Lower leg skin (tissue), 4 donors: ENCODE measurements around the gene BANP. TPM values are rescaled to one million over a fixed set of nuclear protein-coding genes. Genes with fewer than 3 reads are reported as not detected.

Experiments used
- DNase-seq, 2 donors: peaks; one replicate each; pipeline ENCODE4 v3.0.0-alpha.2; 2019; ENCODE audit warnings: low spot score in 2 of 2
- H3K4me3 ChIP-seq: fragments of 200-600 bp; sonication (generic); 2 replicates; pipeline ENCODE4 v1.5.1; 2017; ENCODE audit warnings: mild to moderate bottlenecking, low read depth; ENCODE audit not compliant: poor library complexity, severe bottlenecking
- POLR2A ChIP-seq, 2 donors: fragments of 450-650 bp; IDR thresholded peaks; one replicate each; pipeline ENCODE4 v1.6.1; 2016 to 2017; ENCODE audit warnings: antibody characterized with exemption in 2 of 2, mild to moderate bottlenecking in 1 of 2, moderate library complexity in 1 of 2
- WGBS, 2 donors: methylation state at CpG; one replicate each; pipeline ENCODE4 v1.1.5; 2018; 5-methylcytosine and 5-hydroxymethylcytosine counted together
- intact Hi-C: fragments of 100-400 bp; cut with DNase I; formaldehyde crosslinking; loops from one replicate; pipeline ENCODE4 v1.15.0; 2023; ENCODE audit warnings: low total_unique reads
- total RNA-seq, 4 donors: library from RNA; depleted of rRNA; stranded (reverse); fragments of >200 nt; gene quantifications; one replicate each; pipeline ENCODE4 v1.1.0, GENCODE V29; 2016
- TF ChIP-seq, protein P1 (sequence below), 3 donors: fragments of 450-650 bp; IDR thresholded peaks; one replicate each; pipeline ENCODE4 v1.5.1; 2016; ENCODE audit warnings: antibody characterized with exemption in 3 of 3, mild to moderate bottlenecking in 3 of 3, moderate library complexity in 2 of 3

BANP gene
- total RNA-seq, 4 donors from 2014 or later, result 21.6 to 28.7 (median 24.5) TPM

- intact Hi-C loops, result no loop called here
- H3K4me3 ChIP-seq, result no peak overlapping the region
- WGBS, 2 donors, result 50 to 80% methylated on average over 7 to 15 of the region's 15 CpGs
- DNase-seq, result no peak
- no peak for TF ChIP-seq POLR2A (IDR thresholded peaks at IDR 0.05)
- TF ChIP-seq, protein P1, sequence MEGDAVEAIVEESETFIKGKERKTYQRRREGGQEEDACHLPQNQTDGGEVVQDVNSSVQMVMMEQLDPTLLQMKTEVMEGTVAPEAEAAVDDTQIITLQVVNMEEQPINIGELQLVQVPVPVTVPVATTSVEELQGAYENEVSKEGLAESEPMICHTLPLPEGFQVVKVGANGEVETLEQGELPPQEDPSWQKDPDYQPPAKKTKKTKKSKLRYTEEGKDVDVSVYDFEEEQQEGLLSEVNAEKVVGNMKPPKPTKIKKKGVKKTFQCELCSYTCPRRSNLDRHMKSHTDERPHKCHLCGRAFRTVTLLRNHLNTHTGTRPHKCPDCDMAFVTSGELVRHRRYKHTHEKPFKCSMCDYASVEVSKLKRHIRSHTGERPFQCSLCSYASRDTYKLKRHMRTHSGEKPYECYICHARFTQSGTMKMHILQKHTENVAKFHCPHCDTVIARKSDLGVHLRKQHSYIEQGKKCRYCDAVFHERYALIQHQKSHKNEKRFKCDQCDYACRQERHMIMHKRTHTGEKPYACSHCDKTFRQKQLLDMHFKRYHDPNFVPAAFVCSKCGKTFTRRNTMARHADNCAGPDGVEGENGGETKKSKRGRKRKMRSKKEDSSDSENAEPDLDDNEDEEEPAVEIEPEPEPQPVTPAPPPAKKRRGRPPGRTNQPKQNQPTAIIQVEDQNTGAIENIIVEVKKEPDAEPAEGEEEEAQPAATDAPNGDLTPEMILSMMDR (IDR thresholded peaks at IDR 0.05), result no peak
Observed at GRCh38 chr16:87954826-87955225, 3.6 kb downstream of the BANP start.

DNA sequence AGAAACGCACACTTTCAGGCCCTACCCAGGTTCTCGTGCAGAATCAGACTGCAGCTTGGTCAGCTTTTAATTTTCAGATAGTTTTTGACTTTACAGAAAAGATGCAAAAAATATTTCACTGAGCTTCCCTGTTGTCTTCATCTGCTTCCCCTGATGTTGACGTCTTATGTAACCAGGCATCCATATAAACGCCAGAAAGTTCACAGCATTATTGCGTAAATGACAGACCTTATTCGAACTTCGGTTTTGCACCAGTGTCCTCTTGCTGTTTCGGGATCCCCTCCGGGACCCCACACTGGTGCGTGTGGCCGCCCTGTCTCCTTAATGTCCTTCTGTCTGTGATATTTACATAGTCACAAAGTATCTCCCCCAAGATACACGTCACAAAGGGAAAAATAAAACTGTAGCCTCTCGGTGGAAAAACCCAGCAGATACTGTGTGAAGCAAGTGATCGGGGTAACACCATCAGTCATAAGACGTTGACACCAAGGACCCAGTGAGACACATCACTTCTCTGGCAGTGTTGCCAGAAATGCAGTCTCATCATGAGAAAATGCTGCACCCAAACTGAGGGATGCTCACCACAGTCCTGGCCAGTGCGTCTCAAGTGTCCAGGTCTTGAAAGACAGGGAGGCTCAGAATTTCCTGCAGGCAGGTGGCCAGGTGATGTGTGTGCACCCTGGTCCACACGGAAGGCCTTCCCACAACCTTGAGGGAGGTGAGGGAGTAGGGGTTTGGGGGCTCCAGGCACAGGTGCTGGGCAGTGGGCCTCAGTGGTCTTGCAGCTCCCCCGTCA, 4.3 kb downstream of the BANP start:
- 81 to 82% methylated on average over 18 of the region's 18 CpGs for WGBS, 2 donors
- H3K4me3 ChIP-seq, result no peak overlapping the region
- intact Hi-C loops, result no loop called here
- no peak for DNase-seq
- TF ChIP-seq, protein P1 (IDR thresholded peaks at IDR 0.05), result no peak
- no peak for TF ChIP-seq POLR2A (IDR thresholded peaks at IDR 0.05)

- no peak for DNase-seq
- intact Hi-C loops, result no loop called here
- WGBS, 2 donors, result 70 to 71% methylated on average over 3 of the region's 3 CpGs
- TF ChIP-seq, protein P1 (IDR thresholded peaks at IDR 0.05), result no peak
- no peak for TF ChIP-seq POLR2A (IDR thresholded peaks at IDR 0.05)
- no peak overlapping the region for H3K4me3 ChIP-seq
Observed at GRCh38 chr16:87956098-87956364, 4.8 kb downstream of the BANP start.

DNA sequence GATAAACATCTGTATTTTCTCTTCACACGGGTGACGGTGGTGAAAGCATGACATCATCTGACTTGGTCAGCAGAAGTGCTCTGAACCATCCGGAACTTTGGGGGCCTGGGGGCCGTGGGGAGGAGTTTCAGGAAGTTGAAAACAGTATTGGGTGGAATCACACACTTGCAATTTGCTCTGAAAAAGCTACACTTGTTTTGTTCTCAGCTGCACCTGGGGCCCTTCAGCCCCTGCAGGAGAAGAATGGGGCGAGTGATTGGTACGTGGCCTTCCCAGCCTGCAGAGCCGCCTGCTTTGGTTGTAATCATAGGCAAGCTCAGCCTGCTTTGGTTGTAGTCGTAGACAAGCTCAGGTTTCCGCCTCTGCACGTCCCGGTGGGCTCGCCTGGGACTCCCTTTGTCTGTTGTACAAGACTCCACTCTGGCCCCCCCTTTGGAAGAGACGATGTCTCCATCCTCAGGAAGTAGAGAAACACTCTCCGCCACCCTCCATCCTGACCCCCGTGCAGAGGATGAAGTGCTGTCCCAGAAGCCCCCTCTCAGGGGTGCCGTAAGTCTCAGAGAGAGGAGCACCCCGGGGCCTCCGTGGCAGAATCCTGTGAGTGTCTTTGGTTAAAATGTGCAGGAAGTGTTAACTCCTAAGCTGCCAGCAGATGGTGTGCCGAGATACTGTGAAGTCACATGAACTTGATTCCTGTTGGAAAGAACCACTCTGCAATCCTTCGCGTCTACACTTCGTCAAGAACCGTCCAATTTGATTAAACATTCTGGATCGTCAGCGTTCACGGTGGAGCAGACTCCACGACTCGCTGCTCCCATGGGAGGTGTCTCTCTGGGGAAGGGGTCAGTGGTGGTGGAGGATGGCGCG, 5.4 kb downstream of the BANP start:
- DNase-seq, result no peak
- no peak overlapping the region for H3K4me3 ChIP-seq
- WGBS, 2 donors, result 45 to 47% methylated on average over 30 of the region's 30 CpGs
- TF ChIP-seq, protein P1 (IDR thresholded peaks at IDR 0.05), result no peak
- TF ChIP-seq POLR2A (IDR thresholded peaks at IDR 0.05), result no peak
- intact Hi-C loops, result loop anchor here (1.0 kb wide), 1 partner anchor 58 kb away; no protein-coding TSS in a partner anchor

DNA sequence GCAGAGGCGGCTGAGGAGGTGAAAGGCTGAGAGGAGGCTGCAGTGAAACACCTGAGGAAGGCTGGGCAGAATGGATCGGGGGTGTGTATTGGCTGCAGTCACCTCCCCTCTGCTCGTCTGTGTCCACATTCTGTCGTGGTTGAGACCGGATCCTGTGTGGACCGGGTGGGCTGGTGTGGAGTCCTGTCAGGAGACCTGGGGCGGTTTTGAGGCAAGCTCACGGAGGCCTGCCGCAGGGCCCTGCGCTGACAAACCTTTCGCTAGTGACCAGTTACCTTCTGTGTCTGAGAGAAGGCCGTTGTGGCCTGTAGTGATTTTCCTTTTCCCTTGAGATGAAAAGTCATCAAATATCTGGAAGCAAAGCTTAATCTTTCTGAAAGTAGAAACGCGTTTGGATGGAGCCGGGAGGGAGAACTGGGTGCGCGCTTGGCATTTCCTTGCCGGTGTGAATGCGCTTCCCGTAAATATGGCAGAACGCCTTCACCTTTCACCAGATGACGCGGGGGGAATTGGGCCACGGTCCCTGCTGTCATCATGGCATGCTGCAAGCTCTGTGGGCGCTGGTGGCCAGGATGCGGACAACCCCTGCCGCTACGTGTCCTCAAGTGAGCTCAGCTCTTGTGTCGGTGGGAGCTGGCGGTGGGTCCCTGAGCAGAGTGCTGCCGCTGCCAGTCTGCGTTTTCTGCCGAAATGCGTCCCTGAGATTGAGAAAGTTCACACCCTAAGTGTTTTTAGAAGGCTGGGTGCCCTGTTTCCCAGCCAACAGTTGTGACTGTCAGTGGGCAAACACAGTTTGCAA, 6.3 kb downstream of the BANP start:
- H3K4me3 ChIP-seq, result no peak overlapping the region
- TF ChIP-seq POLR2A (IDR thresholded peaks at IDR 0.05), result no peak
- TF ChIP-seq, protein P1 (IDR thresholded peaks at IDR 0.05), result no peak
- DNase-seq, result no peak
- intact Hi-C loops, result loop anchor here (1.0 kb wide), 1 partner anchor 57 kb away; no protein-coding TSS in a partner anchor
- WGBS, 2 donors, result 92 to 93% methylated on average over 34 of the region's 34 CpGs
